ENCODE results near the gene CNR2.
"Not testable (repeated sequence)": the region's sequence is repeated elsewhere in the genome, so short reads cannot be mapped to it uniquely, and the experiment has no call there.

Gene CNR2

GRCh38 chr1:23885222-23885621 lies 27.9 kb downstream of the CNR2 start:
- DNase-seq (ENCODE audit: low read depth in 2 of 2) = no peak

- DNase-seq (ENCODE audit: low read depth in 2 of 2) = no peak
These were observed 30.4 kb downstream of the CNR2 start for GRCh38 chr1:23882746-23883145.

- DNase-seq (ENCODE audit: low read depth in 2 of 2) = no peak
These were observed 33.4 kb downstream of the CNR2 start for GRCh38 chr1:23879809-23880208.

GRCh38 chr1:23878668-23879067 lies 34.5 kb downstream of the CNR2 start:
- DNase-seq (ENCODE audit: low read depth in 2 of 2) = no peak

- DNase-seq (ENCODE audit: low read depth in 2 of 2) = no peak
These were observed 37.8 kb downstream of the CNR2 start for GRCh38 chr1:23875382-23875781.

- no peak for DNase-seq (ENCODE audit: low read depth in 2 of 2)
These were observed 40.7 kb downstream of the CNR2 start for GRCh38 chr1:23872421-23872820.

GRCh38 chr1:23869051-23869450 lies 44.1 kb downstream of the CNR2 start:
- no peak for DNase-seq (ENCODE audit: low read depth in 2 of 2)

GRCh38 chr1:23868557-23869016 lies 44.6 kb downstream of the CNR2 start:
- DNase-seq (ENCODE audit: low read depth in 2 of 2) = no peak

GRCh38 chr1:23867895-23868556 lies 45.1 kb downstream of the CNR2 start, which contains the start of gene FUCA1:
Gene FUCA1 (minus strand): TSS chr1:23868290. CDS start chr1:23868286, 4 bp downstream.
- DNase-seq (ENCODE audit: low read depth in 2 of 2) = peak; percentile 89 to 90

- DNase-seq (ENCODE audit: low read depth in 2 of 2) = no peak
These were observed 45.6 kb downstream of the CNR2 start for GRCh38 chr1:23867542-23867894.

- no peak for DNase-seq (ENCODE audit: low read depth in 2 of 2)
These were observed 47.6 kb downstream of the CNR2 start for GRCh38 chr1:23865543-23865930.

- no peak for DNase-seq (ENCODE audit: low read depth in 2 of 2)
These were observed 48.2 kb downstream of the CNR2 start for GRCh38 chr1:23864801-23865542.

- DNase-seq (ENCODE audit: low read depth in 2 of 2) = no peak
These were observed 50.5 kb downstream of the CNR2 start for GRCh38 chr1:23862640-23863039.

- DNase-seq (ENCODE audit: low read depth in 2 of 2) = no peak
These were observed 58.6 kb downstream of the CNR2 start for GRCh38 chr1:23854568-23854967.

GRCh38 chr1:23853124-23853523 lies 60.0 kb downstream of the CNR2 start:
- not testable (repeated sequence) for DNase-seq (ENCODE audit: low read depth in 2 of 2)

- not testable (repeated sequence) for DNase-seq (ENCODE audit: low read depth in 2 of 2)
These were observed 61.8 kb downstream of the CNR2 start for GRCh38 chr1:23851406-23851805.

- DNase-seq (ENCODE audit: low read depth in 2 of 2) = no peak
These were observed 64.2 kb downstream of the CNR2 start for GRCh38 chr1:23848673-23849616.

- DNase-seq (ENCODE audit: low read depth in 2 of 2) = not testable (repeated sequence)
These were observed 65.6 kb downstream of the CNR2 start for GRCh38 chr1:23847482-23848095.

GRCh38 chr1:23845163-23845562 lies 68.0 kb downstream of the CNR2 start:
- DNase-seq (ENCODE audit: low read depth in 2 of 2) = no peak

- no peak for DNase-seq (ENCODE audit: low read depth in 2 of 2)
These were observed 69.5 kb downstream of the CNR2 start for GRCh38 chr1:23843644-23844043.

- DNase-seq (ENCODE audit: low read depth in 2 of 2) = peak; percentile 63 to 66
These were observed 74.7 kb downstream of the CNR2 start for GRCh38 chr1:23838401-23838866.

- DNase-seq (ENCODE audit: low read depth in 2 of 2) = no peak
These were observed 75.3 kb downstream of the CNR2 start for GRCh38 chr1:23837908-23838307.

Measured in stimulated activated CD8-positive, alpha-beta memory T cell treated with anti-CD3 and anti-CD28 coated beads, Interleukin-7, amount 100 ng/mL, for 1 hour (primary cell).